Neuronal stem cell (in vitro differentiated cells): ENCODE measurements around the gene JUN. TPM values are rescaled to one million over a fixed set of nuclear protein-coding genes. Genes with fewer than 3 reads are reported as not detected.

ENCODE experiments used
- DNase-seq: peaks from one replicate; pipeline ENCODE4 v3.0.0-alpha.2; 2013; ENCODE audit warnings: low spot score
- H2AFZ ChIP-seq: one replicate; pipeline ENCODE4 v1.6.1; 2013; ENCODE audit warnings: mild to moderate bottlenecking, low read length, inconsistent platforms
- H2AK5ac ChIP-seq: 2 replicates; pipeline ENCODE4 v1.6.1; 2013; ENCODE audit warnings: low read depth, mild to moderate bottlenecking, inconsistent platforms, low read length, moderate library complexity, mixed read lengths
- H2BK120ac ChIP-seq: 2 replicates; pipeline ENCODE4 v1.6.1; 2013; ENCODE audit warnings: low read depth, mild to moderate bottlenecking, inconsistent platforms, low read length, moderate library complexity, mixed read lengths
- H2BK12ac ChIP-seq: one replicate; pipeline ENCODE4 v1.6.1; 2013; ENCODE audit warnings: low read length, inconsistent platforms
- H2BK15ac ChIP-seq: 2 replicates; pipeline ENCODE4 v1.6.1; 2013; ENCODE audit warnings: mild to moderate bottlenecking, low read length, inconsistent platforms, mixed read lengths
- H2BK5ac ChIP-seq: one replicate; pipeline ENCODE4 v1.6.1; 2013; ENCODE audit warnings: inconsistent platforms, mild to moderate bottlenecking, low read length, moderate library complexity
- H3K14ac ChIP-seq: one replicate; pipeline ENCODE4 v1.6.1; 2013; ENCODE audit warnings: low read length, inconsistent platforms
- H3K18ac ChIP-seq: 2 replicates; pipeline ENCODE4 v1.6.1; 2013; ENCODE audit warnings: low read length, inconsistent platforms
- H3K23ac ChIP-seq: 2 replicates; pipeline ENCODE4 v1.6.1; 2013; ENCODE audit warnings: low read depth, mild to moderate bottlenecking, mixed read lengths, low read length, inconsistent platforms; ENCODE audit not compliant: poor library complexity
- H3K27ac ChIP-seq: replicated peaks from 3 replicates; pipeline ENCODE4 v1.5.1; 2013; ENCODE audit warnings: low read length, inconsistent platforms
- H3K27me3 ChIP-seq, 3 experiments: 2 replicates each; pipeline ENCODE4 v1.6.1; 2013; ENCODE audit warnings: low read length in 3 of 3, mild to moderate bottlenecking in 2 of 3, inconsistent platforms in 1 of 3, low read depth in 1 of 3, mixed read lengths in 1 of 3, moderate library complexity in 1 of 3; ENCODE audit not compliant: control insufficient read depth in 3 of 3, insufficient read depth in 3 of 3
- H3K36me3 ChIP-seq, 2 donors: replicated peaks in 1 of 2; 2 replicates each; pipeline ENCODE4 v1.6.1; 2013; ENCODE audit warnings: low read length in 2 of 2; ENCODE audit not compliant: control insufficient read depth in 2 of 2, insufficient read depth in 2 of 2
- H3K4ac ChIP-seq: 2 replicates; pipeline ENCODE4 v1.6.1; 2013; ENCODE audit warnings: inconsistent platforms, mild to moderate bottlenecking, low read length, moderate library complexity
- H3K4me1 ChIP-seq, 2 donors: 1 replicate in 1 of 2; 2 replicates in 1 of 2; pipeline ENCODE4 v1.6.1; 2013; ENCODE audit warnings: low read length in 2 of 2, low read depth in 1 of 2; ENCODE audit not compliant: control insufficient read depth in 2 of 2, insufficient read depth in 1 of 2
- H3K4me2 ChIP-seq: one replicate; pipeline ENCODE4 v1.6.1; 2013; ENCODE audit warnings: mild to moderate bottlenecking, low read length, inconsistent platforms; ENCODE audit not compliant: insufficient read depth, poor library complexity, severe bottlenecking
- H3K4me3 ChIP-seq, 2 donors: 2 replicates each; pipeline ENCODE4 v1.5.1; 2013; ENCODE audit warnings: low read length in 2 of 2, mild to moderate bottlenecking in 2 of 2, inconsistent platforms in 1 of 2, moderate library complexity in 1 of 2
- H3K79me1 ChIP-seq: one replicate; pipeline ENCODE4 v1.6.1; 2013; ENCODE audit warnings: low read depth, mild to moderate bottlenecking, inconsistent platforms, low read length, moderate library complexity
- H3K9ac ChIP-seq: one replicate; pipeline ENCODE4 v1.6.1; 2013; ENCODE audit warnings: mild to moderate bottlenecking, low read depth, low read length, inconsistent platforms; ENCODE audit not compliant: poor library complexity
- H3K9me3 ChIP-seq, 2 donors: replicated peaks in 1 of 2; 2 replicates each; pipeline versions ENCODE3 to v1.6.1; 2013; ENCODE audit warnings: low read length in 2 of 2, mild to moderate bottlenecking in 2 of 2, inconsistent platforms in 1 of 2, low read depth in 1 of 2, mixed read lengths in 1 of 2, moderate library complexity in 1 of 2; ENCODE audit not compliant: control insufficient read depth in 2 of 2, insufficient read depth in 1 of 2
- H4K8ac ChIP-seq: one replicate; pipeline ENCODE4 v1.6.1; 2013; ENCODE audit warnings: low read depth, mild to moderate bottlenecking, inconsistent platforms, low read length, moderate library complexity
- H4K91ac ChIP-seq: one replicate; pipeline ENCODE4 v1.6.1; 2013; ENCODE audit warnings: low read length, low read depth, mild to moderate bottlenecking, inconsistent platforms; ENCODE audit not compliant: poor library complexity
- WGBS, 2 donors: extraction: QIAGEN DNeasy Blood & Tissue Kit; methylation state at CpG; one replicate each; pipeline ENCODE4 v1.1.7; 2013; ENCODE audit warnings: missing lambda C conversion rate in 2 of 2, mixed read lengths in 1 of 2; ENCODE audit not compliant: insufficient read length in 2 of 2, insufficient replicate concordance in 1 of 2; ENCODE audit errors: extremely low coverage in 2 of 2; 5-methylcytosine and 5-hydroxymethylcytosine counted together
- polyA plus RNA-seq, 2 experiments: library from polyadenylated mRNA; stranded (reverse); fragments of 200-250 nt; gene quantifications; one replicate each; pipeline ENCODE4 v1.2.3, GENCODE V29; 2013

JUN gene
- 6.3 TPM for polyA plus RNA-seq (2013, experiment 1 of 2)
- polyA plus RNA-seq (2013, experiment 2 of 2): 6.3 TPM

DNA sequence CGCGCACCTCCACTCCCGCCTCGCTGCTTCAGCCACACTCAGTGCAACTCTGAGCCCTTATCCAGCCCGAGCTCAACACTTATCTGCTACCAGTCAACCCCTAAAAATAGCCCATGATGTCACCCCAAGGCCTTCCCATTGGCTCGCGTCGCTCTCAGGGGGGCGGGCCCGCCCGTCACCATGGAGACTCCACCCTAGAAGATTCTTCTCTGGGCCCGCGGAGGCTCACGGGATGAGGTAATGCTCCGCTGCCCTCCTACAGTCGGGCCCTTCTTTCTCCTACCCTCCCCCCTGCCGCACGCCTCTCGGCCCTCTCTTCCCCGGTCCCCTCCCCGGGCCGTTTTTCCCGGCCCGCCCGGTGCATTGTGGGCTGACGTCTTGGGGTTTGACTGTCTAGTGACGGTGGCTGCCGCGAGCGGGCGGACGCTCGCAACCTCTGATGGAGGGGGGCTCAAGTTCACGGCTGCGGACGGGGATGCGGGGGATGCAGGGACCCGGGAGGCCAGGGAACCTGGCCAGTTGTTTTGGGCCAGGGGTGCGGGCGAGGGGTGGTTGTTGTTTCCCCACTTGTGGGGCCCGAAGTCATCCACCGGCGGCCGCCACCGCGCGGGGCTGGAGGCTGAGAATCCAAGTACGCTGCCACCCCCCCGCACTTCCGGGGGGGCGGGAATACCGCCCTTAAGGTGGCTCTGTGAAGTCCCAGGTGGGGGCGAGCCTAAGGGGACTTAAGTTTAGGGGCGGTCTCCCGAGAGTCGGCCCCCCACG is at the start of gene JUN:
TSS of gene JUN (minus strand) at position 55 of the 765 bp plus-strand sequence. CDS start 977 bp downstream, outside the sequence.
- peak within 1 kb of the TSS; percentile 80 for H3K23ac ChIP-seq
- no peak within 1 kb of the TSS for H2BK15ac ChIP-seq
- H3K27ac ChIP-seq: peak within 1 kb of the TSS; percentile 46
- H2AK5ac ChIP-seq: peak within 1 kb of the TSS; percentile 60
- H3K36me3 ChIP-seq: no peaks in the 10 kb centered on the region
- no peak within 1 kb of the TSS for H4K8ac ChIP-seq
- H2BK120ac ChIP-seq: no peak within 1 kb of the TSS
- H3K4me3 ChIP-seq: peak within 1 kb of the TSS; percentile 68 to 85
- peak within 1 kb of the TSS; percentile 99 for H3K4me2 ChIP-seq
- H3K9me3 ChIP-seq: peaks cover 0 to 6% of the 10 kb centered on the region in 2 donors
- peaks cover 3% of the 10 kb centered on the region for H3K79me1 ChIP-seq
- peak within 1 kb of the TSS; percentile 81 for H3K18ac ChIP-seq
- DNase-seq: peak; percentile 97
- peak within 1 kb of the TSS; percentile 25 for H2BK5ac ChIP-seq
- H3K4ac ChIP-seq: no peak within 1 kb of the TSS
- H2AFZ ChIP-seq: peak within 1 kb of the TSS; percentile 93
- H2BK12ac ChIP-seq: no peak within 1 kb of the TSS
- peak within 1 kb of the TSS; percentile 75 for H3K9ac ChIP-seq
- peaks cover 9 to 23% of the 10 kb centered on the region in 2 donors for H3K4me1 ChIP-seq
- WGBS, 2 donors: no CpG with 5 or more reads among the region's 57 CpGs
- no peak within 1 kb of the TSS for H4K91ac ChIP-seq
- H3K14ac ChIP-seq: peak within 1 kb of the TSS; percentile 22
- H3K27me3 ChIP-seq: peaks cover 2 to 32% (median 25%) of the 10 kb centered on the region in 3 experiments

DNA sequence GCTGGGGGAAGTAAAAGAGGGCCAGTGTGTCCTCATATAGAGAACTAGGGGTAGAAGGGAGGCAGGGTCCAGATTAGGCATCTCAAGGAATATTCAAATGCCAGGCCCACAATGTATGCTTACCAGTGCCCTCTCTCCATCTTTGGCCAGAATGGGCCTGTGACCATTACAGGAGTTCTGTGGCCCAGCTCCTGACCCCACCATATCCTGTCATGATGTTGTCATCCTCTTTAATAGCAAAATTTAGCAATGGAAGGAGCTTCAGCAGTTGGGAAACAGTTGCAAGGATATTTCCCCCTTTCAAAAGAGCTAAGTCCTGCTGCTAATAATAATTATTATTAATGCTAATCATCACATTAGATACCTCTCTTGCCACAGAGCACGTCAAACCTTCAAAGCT is 49.3 kb upstream of the JUN start:
- Histone ChIP-seq H3K27me3 (peaks cover 0 to 16% (median 0%) of the 10 kb centered on the region in 3 experiments), H3K14ac (no peak overlapping the region), H2AK5ac (no peak overlapping the region), H4K91ac (no peak overlapping the region), H2BK12ac (no peak overlapping the region), H4K8ac (no peak overlapping the region), H2AFZ (no peak overlapping the region), H3K4me2 (no peak overlapping the region), H3K79me1 (no peaks in the 10 kb centered on the region), H3K36me3 (no peaks in the 10 kb centered on the region), H3K23ac (no peak overlapping the region), H3K18ac (no peak overlapping the region), H2BK15ac (no peak overlapping the region), H2BK120ac (no peak overlapping the region), H3K4ac (no peak overlapping the region), H3K9ac (no peak overlapping the region), H3K27ac (no peak overlapping the region), H3K4me3 (no peak overlapping the region), H3K4me1 (no peaks in the 10 kb centered on the region), H3K9me3 (no peaks in the 10 kb centered on the region), H2BK5ac (no peak overlapping the region)
- no peak for DNase-seq
- WGBS, 2 donors: no CpG with 5 or more reads among the region's 1 CpG

DNA sequence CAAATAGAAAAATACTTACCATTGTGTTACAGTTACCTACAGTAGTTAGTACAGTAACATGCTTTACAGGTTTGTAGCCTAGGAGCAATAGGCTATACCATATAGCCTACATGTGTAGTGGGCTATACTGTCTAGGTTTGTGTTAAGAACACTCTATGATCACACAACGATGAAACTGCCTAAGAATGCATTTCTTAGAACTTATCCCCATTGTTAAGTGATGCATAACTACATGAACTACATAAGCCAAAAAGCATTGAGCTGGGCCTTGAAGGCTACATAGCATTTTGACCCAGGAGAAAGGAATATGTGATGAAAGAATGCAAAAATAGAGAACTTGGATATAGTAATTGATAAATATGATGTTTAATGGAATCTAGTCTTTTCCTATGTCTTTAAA is 46.4 kb upstream of the JUN start:
- Histone ChIP-seq H3K9ac (no peak overlapping the region), H3K4ac (no peak overlapping the region), H3K18ac (no peak overlapping the region), H3K4me2 (no peak overlapping the region), H4K8ac (no peak overlapping the region), H2BK15ac (no peak overlapping the region), H2BK12ac (no peak overlapping the region), H3K4me3 (no peak overlapping the region), H4K91ac (no peak overlapping the region), H3K36me3 (no peaks in the 10 kb centered on the region), H3K27ac (no peak overlapping the region), H2BK5ac (no peak overlapping the region), H3K27me3 (peaks cover 0 to 7% (median 0%) of the 10 kb centered on the region in 3 experiments), H2BK120ac (no peak overlapping the region), H3K4me1 (no peaks in the 10 kb centered on the region), H3K79me1 (no peaks in the 10 kb centered on the region), H2AFZ (no peak overlapping the region), H3K14ac (no peak overlapping the region), H2AK5ac (no peak overlapping the region), H3K23ac (no peak overlapping the region), H3K9me3 (peaks cover 2 to 5% of the 10 kb centered on the region in 2 donors)
- WGBS, 2 donors: no CpG with 5 or more reads among the region's 1 CpG
- no peak for DNase-seq

DNA sequence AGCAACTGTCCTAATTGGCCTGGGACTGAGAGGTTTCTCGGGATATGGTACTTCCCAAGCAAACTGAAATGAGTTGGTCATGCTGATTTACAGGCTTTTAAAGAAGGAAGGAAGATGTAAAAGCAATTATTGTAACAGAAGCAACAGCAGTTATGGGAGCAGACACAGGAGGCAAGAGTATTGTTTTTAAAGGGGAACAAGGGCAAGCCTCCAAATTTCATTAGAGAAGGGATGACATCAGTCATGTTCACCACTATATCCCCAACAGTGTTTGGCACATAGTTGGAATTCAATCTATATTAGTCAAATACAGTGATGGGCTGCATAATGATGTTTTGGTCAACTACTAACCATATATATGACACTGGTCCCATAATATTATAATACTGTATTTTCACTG is 46.0 kb upstream of the JUN start:
- Histone ChIP-seq H3K23ac (no peak overlapping the region), H3K79me1 (no peaks in the 10 kb centered on the region), H3K14ac (no peak overlapping the region), H3K9ac (no peak overlapping the region), H3K9me3 (peaks cover 2 to 5% of the 10 kb centered on the region in 2 donors), H4K91ac (no peak overlapping the region), H3K4ac (no peak overlapping the region), H3K4me3 (no peak overlapping the region), H2BK15ac (no peak overlapping the region), H3K36me3 (no peaks in the 10 kb centered on the region), H2BK5ac (no peak overlapping the region), H3K18ac (no peak overlapping the region), H4K8ac (no peak overlapping the region), H3K4me2 (no peak overlapping the region), H2BK120ac (no peak overlapping the region), H3K27ac (no peak overlapping the region), H2AK5ac (no peak overlapping the region), H2AFZ (no peak overlapping the region), H3K27me3 (peaks cover 0 to 6% (median 0%) of the 10 kb centered on the region in 3 experiments), H2BK12ac (no peak overlapping the region), H3K4me1 (no peaks in the 10 kb centered on the region)
- no CpG with 5 or more reads among the region's 1 CpG for WGBS, 2 donors
- no peak for DNase-seq
